Embryonic facial prominence (tissue), 1 donor: ENCODE measurements around the gene INHBC.

Experiments used
- DNase-seq: peaks from one replicate; pipeline ENCODE4 v3.0.0-alpha.2; 2016; ENCODE audit errors: extremely low spot score

The INHBC gene

DNA sequence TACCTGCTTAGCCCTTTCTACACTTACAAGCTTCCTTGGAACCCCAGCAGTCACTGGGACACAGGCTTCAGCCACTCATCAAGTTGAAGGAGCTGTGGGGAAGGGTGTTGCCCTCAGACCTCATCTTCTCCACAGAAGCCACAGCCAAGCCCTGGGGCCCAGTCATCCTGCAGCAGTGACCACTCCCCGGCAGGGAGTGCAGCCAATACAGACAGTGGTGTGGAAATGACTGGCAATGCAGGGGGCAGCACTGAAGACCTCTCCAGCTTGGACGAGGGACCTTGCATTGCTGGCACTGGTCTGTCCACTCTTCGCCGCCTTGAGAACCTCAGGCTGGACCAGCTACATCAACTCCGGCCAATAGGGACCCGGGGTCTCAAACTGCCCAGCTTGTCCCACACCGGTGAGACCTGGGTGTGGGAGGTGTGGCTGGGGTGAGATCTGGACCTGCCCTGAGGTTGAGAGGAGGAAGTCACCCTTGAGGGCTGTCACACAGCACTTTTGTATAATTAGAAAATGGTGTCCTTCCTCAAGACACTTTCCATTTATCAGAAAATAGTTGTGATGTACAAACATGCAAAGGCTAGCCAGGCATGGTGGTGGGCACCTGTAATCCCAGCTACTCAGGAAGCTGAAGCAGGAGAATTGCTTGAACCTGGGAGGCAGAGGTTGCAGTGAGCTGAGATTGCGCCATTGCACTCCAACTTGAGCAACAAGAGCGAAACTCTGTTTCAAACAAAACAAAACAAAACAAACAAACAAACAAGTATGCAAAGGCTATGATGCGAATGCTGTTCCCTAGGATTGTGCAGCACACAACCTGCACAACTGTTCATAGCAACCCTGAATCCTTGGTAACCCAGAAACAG lies 34.9 kb downstream of the INHBC start:
- DNase-seq, result no peak

DNA sequence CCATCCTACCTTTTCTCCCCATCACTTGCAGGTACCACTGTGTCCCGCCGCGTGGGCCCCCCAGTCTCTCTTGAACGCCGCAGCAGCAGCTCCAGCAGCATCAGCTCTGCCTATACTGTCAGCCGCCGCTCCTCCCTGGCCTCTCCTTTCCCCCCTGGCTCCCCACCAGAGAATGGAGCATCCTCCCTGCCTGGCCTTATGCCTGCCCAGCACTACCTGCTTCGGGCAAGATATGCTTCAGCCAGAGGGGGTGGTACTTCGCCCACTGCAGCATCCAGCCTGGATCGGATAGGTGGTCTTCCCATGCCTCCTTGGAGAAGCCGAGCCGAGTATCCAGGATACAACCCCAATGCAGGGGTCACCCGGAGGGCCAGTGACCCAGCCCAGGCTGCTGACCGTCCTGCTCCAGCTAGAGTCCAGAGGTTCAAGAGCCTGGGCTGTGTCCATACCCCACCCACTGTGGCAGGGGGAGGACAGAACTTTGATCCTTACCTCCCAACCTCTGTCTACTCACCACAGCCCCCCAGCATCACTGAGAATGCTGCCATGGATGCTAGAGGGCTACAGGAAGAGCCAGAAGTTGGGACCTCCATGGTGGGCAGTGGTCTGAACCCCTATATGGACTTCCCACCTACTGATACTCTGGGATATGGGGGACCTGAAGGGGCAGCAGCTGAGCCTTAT lies 35.8 kb downstream of the INHBC start:
- DNase-seq, result no peak

DNA sequence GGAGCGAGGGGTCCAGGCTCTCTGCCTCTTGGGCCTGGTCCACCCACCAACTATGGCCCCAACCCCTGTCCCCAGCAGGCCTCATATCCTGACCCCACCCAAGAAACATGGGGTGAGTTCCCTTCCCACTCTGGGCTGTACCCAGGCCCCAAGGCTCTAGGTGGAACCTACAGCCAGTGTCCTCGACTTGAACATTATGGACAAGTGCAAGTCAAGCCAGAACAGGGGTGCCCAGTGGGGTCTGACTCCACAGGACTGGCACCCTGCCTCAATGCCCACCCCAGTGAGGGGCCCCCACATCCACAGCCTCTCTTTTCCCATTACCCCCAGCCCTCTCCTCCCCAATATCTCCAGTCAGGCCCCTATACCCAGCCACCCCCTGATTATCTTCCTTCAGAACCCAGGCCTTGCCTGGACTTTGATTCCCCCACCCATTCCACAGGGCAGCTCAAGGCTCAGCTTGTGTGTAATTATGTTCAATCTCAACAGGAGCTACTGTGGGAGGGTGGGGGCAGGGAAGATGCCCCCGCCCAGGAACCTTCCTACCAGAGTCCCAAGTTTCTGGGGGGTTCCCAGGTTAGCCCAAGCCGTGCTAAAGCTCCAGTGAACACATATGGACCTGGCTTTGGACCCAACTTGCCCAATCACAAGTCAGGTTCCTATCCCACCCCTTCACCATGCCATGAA lies 36.5 kb downstream of the INHBC start:
- no peak for DNase-seq

DNA sequence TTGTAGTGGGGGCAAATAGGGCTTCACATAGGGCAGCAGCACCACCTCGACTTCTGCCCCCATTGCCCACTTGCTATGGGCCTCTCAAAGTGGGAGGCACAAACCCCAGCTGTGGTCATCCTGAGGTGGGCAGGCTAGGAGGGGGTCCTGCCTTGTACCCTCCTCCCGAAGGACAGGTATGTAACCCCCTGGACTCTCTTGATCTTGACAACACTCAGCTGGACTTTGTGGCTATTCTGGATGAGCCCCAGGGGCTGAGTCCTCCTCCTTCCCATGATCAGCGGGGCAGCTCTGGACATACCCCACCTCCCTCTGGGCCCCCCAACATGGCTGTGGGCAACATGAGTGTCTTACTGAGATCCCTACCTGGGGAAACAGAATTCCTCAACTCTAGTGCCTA lies 37.1 kb downstream of the INHBC start:
- no peak for DNase-seq

DNA sequence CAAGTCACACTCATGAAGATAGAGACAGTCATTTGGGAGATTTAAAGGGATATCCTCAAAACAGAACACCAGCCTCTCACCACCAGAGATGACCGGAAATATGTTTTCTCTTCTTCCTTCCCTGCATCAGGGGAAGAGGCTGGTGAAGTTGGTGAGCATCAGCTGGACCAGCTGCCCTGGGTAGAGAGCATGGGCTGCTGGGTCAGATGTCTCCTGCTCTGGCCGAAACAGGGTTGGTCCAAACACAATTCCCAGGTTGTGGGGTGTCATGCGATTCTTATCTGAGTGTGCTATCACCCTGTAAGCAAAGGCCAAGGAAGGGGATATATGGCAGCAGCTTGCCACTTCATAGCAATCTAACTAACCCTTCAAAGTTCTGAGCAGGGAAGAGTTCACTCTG lies 37.8 kb downstream of the INHBC start:
- no peak for DNase-seq

DNA sequence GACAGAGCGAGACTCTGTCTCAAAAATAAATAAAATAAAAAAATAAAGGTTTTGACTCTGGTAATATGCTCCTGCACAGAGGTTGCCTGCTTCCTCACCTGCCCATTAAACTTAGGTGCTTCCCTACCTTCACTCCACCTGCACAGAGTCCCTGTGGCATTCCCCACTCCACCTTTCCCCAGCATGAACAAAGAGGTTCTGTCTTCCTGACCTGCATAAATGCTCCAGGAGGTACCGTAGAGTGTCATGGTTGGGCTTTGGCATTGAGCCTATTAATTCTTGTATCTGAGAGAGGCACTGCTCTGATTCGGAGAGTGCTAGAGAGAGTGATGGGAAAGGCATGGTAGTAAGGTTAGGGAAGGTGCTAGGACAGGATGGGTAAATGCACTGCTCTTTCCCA lies 38.8 kb downstream of the INHBC start:
- DNase-seq, result no peak

DNA sequence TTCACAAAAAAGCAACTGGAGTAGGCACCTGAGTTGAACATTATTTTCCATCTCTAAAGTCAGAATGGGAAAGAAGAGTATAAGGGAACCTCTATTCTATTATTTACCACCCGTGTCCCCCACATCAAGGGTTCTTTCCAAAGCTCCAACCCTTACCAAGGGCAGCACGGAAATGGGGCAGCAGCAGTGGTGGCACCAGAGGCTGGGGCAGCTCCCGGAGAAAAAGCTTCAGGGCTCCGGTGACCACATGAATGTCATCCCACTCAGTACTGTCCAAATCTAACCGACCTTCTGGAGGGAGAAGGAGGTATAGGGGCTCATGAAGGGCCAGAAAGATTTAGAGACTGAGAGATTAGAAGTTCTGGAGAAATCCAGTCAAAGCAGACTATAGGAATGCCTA lies 39.3 kb downstream of the INHBC start:
- no peak for DNase-seq

DNA sequence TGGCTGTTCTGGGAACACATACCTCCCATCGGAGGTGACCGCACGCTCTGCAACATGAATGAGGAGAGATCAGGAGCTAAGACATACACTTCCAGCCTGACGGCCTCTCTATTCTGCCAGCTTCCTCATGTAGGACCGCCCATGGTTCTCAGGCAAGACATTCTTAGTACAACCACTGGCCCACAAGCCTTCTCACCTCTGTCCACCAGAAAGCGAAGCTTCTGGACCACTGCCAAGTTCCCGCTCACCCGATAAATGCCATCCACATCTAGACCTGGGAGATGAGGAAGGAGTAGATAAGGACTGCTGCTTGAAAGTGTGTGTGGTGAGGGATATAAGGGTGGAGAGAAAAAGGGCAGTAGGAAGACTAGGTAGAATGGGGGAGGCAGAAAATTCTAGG lies 39.8 kb downstream of the INHBC start:
- DNase-seq, result no peak

DNA sequence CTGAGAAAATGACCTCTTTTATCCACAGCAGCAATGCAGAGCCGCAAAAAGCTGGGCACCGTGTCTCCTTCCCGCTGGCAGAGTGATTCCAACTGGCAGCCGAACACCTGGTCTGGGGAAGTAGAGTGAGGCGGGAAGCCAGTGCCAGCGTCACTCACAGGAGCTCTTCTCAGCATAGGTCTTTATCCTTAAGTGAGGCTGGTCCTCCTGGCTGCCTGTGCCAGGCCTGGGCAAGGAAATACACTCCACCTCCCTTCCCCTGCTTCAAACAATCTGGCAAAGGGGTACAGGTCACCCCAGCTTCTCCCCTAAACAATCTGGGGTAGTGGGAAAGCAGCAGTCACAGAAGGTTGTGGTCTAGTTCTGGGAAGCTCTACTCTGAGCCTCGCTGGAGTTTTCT lies 40.3 kb downstream of the INHBC start:
- no peak for DNase-seq

DNA sequence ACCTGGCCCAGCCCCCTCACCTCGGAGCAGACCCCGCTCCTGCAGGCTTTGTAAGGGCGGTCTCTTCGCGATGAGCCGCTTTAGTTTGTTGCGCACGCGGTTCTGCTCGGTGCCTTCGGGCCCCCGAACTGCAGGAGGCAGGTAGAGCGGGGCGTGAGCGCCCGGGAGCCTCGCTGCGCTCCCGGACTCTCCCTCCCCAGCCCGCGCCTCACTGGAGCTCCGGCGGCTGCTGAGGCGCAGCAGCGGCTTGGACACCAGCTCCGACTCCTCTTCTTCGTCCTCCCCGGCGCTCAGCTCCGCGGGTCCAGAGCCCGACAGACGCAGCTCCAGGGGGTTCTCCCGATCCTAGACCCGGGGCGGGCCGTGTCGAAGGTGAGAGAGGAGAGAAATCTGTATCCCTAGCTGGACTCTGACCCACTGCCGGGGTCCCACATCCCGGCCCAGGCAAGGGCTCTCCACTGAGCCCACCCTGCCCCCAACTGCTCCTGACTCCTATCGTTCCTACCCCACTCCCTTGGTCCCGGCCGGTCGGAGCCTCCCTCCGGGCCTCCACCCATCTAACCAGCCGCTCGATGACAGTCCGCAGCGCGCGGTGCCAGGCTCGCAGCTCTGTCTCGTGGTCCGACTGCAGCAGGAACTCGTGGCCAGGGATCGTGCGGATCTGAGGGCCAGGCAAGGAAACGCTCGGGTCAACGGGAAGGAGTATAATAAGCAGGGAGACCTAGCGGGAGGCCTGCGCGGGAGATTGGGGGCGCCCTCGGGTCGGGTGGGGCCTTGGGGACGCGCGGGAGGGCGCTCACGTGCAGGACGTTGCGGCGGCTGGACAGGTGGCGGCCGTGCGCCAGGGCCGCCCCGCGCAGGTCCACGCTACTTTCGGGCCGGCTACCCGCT lies 40.9 kb downstream of the INHBC start:
- DNase-seq, result no peak

DNA sequence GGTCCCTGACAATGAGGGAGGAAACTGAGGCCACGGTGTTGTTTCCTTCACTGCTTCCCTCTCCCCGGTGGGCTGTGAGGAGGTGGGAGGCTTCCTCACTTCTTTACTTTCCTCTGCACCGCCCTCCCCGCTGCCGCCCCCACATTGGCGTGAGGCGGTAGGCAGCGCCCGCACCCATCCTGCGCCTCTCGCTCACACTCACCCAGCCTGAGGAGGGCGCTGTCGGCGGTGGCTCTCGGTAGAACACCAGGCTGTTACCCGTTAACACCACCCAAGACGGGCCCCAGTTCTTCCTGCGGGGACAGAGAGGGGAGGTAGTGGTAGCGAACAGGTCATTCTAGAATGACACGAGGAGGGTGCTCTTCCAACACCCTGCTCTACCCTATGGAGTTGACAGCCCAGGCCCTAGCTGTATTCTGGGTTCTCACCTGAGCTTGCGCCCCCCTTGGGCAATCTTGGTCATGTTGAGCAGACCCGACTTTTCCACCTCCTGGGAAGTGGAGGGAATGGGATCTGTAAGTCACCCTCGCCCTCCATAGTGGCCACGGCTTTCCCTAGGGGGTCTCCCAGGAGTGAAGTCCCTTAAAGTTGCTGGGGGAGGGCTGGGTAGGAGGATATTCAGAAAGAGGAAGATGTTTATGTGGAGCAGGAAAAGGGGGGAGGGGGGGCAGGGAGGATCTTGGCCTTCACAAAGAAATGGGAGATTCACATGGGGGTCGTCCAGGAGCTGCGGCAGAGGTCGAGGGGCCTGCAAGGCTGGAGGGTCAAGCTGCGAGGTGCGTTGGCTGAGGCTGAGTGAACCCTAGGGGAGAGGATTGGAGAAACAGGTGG lies 41.8 kb downstream of the INHBC start:
- no peak for DNase-seq

DNA sequence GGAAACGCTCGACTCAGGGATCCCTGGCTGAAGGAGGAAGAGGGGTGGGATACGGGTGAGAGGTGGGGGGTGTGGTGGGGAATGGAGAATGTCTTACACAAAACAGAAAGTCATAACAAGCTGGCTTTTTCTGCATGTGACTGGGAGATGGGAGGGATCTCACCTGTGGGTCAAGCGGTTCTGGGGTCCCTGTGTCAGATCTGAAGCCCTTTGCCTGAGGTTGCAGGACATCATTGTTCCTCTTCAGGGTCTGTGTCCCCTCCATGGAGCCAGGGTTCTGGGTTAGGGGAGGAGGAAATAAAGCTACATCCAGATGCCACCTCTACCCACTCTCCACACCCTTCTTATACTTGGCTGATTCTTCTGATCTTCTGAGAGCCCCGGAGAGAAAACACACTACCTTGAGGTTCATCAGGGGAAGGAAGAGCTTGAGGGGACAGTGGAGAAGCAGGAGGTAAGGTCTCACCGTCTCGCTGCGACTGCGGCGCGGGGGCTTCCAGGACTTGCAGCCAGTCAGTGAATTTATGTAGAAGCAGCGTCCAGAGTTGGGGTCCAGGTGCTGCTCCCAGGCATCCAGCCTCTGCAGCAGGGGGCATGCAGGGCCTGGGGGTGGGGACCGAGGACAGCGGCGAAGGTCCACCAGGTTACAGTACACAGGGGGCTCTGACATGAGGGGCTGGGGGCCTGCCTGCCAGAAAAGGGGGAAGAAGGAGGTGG lies 42.6 kb downstream of the INHBC start:
- DNase-seq, result no peak

DNA sequence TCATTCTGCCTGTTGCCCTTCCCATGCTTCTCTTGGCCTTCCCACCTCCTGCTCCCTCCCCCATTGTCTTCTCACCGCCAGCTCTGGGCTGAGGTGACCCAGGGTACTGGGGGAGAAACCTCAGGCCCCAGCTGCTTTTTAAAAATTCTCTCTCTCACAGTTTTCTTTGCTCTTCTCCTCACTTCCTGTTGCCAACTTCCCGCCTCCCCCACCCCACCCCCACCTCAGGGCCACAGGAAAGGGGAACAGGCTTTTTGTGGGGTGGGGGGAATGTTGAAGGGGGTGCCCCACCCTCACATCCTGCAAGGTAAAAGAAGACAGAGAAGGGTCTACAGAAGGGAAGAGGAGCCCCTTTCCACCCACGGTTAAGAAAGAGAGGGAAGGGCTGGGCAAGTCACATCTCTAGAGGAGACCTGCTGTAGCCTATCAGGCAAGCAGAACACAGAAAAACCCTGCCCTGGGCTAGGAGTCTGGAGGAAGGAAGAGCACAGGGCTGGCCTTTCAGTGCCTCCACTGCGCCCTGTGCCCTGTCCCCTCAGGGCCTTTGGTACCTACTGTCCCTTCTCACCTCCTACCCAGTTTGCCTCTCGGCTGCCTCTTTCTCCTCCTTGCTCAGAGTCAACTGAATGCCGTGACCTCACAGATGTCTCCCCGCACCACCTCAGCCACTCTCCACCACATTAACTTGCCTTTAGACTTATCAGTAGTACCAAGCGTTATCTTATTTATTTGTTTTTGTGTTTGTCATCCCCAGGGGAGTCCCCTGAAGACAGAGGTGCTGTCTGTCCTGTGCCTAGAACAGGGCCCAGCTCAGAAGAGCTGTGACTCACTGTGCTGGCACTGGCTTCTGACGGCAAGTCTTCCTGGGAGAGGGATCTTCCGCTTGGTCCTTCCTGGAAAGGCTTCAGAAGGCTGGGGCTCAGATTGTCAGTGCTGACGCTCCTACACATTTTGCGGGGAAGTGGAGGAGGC lies 43.4 kb downstream of the INHBC start:
- no peak for DNase-seq

DNA sequence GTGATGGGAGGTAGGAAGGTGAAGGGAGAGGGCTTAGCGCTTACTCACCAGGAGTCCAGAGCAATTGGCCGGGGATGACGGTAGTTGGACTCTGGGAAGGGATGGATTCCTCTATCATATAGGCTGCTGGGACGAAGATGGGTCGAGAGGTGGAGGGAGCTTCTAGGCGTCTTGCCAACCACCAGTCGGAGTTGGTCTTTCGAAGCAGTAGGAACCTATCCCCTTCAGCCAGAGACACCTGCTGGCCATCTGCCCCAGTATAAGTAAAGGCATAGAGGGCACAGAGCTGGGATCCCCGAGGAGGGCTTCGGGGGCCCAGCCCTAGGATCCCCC lies 44.4 kb downstream of the INHBC start:
- no peak for DNase-seq

DNA sequence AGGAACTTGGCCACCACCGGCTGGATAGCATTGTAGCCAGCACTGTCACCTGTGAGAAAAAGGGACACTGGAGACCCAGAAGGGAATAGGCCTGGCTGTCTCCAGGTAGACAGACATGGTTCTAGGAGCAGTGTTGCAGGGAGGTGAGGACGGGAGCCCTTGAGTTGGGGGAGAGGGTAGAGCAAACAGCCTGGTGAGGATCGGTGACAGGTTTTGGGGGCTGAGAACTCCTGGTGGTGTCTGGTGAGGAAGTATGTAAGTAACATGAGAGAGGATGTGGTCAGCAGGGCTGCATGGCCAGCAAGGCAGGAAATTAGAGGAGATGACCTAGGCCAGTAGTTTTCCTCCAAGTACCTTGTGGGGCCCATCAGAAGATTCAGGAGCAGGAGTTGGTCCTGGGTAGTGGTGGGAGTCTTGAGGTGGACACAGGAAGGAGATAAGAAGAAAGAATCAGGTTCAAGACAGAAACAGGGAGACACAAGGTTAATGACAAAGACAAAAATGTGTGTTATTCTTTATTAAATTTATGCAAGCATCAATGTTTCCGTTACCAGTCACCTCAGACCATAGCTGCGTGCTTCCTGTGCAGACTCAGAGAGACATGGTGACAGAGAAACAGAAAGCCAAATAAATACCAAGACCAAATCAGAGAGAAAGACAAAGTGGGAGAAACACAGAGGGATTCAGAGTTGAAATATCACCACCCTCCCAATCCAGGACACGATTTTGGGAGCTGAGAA lies 45.0 kb downstream of the INHBC start, which contains the start of gene ARHGAP9:
Gene ARHGAP9, minus strand, starts transcription at position 491 of the 740 bp plus-strand sequence. Its CDS starts 460 bp downstream, at position 31.
- no peak for DNase-seq

DNA sequence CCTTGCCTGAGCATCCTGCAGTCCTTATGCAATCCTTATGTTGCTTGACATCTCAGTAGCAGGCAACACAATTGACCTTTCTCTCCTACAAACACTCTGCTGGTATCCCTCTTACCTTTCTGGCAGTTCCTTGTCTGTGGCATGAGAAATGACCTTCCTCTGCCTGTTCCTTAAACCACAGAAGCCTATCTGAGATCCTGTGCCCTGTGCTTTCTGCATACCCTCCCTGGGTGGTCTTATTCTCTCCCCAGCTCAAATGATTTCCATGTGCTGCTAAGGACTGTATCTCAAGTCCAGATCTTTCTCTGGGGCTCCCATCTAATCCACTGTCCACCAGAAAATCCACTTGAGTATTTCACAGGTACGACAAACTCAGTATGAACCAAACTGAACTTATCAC lies 47.1 kb downstream of the INHBC start:
- DNase-seq, result no peak

DNA sequence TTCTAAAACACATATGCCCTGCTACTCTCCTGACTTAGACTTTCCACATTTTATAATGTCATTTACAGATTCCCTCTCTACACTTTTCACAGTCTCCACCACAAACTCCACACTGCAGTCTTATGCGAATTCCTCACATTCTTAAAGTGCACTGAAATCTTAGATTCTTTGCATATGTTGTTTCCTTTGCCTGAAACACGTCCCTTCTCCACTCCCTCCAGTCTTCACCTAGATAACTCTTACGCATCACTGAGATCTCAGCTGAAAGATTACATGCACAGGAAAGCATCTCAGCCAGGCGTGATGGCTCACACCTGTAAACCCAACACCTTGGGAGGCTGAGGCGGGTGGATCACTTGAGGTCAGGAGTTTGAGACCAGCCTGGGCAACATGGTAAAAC lies 48.9 kb downstream of the INHBC start:
- DNase-seq, result no peak

DNA sequence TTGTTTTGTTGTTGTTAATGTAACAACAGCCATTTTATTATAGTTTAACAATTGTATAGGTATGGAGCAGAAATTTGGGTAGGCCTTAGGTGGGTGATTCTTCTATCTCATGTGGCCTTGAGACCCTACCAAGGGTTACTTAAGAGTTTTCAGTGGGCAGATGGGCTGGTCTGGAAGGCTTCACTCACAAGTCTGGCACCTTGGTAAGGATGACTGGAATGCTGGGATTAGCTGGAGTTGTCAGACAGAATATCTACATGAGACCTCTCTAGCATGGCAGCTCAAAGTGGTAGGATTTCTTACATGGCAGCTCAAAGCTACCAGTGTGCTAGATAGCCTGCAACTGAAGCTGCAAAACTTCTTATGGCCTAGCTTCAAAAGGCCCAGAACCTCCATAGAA lies 51.1 kb downstream of the INHBC start:
- DNase-seq, result no peak
